ENCODE data around the gene HOXB4.

DNA sequence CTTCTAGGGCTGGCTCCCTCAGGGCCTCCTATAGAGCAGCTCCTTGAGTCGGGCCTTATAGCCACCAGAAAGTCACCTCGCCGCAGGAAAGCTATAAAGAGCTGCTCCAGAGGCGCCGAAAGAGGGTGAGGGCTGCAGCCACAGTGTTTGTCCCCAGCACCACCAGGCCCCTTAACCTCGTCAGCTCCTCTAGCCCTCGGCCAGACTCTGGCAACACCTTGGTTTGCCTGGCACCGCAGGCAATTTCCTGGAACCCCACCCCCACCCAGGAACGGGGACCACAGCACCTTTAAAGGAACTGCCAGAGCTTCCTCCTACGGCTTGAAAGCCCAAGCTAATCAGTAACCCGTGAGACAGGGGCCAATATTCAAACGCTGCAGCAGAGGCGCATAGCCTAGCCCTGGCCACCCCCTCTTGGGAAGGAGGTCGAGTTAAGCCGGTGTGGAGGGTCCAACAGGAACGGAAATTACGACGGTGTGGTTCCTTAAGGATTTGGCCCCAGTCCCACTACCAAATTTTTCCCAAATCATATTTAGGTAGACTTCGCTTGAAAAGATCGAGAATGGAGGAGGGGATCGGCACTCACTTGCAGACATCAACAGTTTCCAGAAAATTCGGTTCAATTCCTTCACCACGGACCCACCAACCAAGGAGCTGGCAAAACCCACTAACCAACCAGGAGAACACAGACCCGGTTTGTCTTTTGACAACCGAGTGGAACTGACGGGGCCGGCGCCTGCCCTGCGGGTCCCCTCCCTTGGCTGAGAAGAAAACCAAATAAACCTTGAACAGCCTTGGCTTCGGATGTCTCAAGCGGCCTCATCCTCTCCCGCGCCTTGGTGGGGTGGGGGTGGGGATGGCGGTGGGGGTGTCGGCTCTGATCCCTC, 23.6 kb upstream of the HOXB4 start:
- TF ChIP-seq, protein P1, sequence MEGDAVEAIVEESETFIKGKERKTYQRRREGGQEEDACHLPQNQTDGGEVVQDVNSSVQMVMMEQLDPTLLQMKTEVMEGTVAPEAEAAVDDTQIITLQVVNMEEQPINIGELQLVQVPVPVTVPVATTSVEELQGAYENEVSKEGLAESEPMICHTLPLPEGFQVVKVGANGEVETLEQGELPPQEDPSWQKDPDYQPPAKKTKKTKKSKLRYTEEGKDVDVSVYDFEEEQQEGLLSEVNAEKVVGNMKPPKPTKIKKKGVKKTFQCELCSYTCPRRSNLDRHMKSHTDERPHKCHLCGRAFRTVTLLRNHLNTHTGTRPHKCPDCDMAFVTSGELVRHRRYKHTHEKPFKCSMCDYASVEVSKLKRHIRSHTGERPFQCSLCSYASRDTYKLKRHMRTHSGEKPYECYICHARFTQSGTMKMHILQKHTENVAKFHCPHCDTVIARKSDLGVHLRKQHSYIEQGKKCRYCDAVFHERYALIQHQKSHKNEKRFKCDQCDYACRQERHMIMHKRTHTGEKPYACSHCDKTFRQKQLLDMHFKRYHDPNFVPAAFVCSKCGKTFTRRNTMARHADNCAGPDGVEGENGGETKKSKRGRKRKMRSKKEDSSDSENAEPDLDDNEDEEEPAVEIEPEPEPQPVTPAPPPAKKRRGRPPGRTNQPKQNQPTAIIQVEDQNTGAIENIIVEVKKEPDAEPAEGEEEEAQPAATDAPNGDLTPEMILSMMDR (conservative IDR thresholded peaks at IDR 0.05; ENCODE audit: low read depth, low read length) = no peak
- TF ChIP-seq EZH2 (IDR thresholded peaks at IDR 0.05; ENCODE audit: low read length, unreplicated experiment) = no peak

Measured in PC-3 (cell line).